AG04450 (cell line): ENCODE data around the gene MGAT4C. TPM values are rescaled to one million over a fixed set of nuclear protein-coding genes. Genes with fewer than 3 reads are reported as not detected.

Experiments used
- CTCF ChIA-PET: fragments of 300-600, 350-600 bp; formaldehyde crosslinking; extraction: SDS; loops from one replicate; lab custom pipeline; 2022; ENCODE audit warnings: antibody characterized with exemption, inconsistent platforms; lab: Charles Lee
- POLR2A ChIA-PET: fragments of 350-600 bp; formaldehyde crosslinking; extraction: SDS; loops from one replicate; lab custom pipeline; 2021; ENCODE audit warnings: antibody characterized with exemption, inconsistent platforms; lab: Yijun Ruan, JAX
- DNase-seq: peaks from one replicate; pipeline ENCODE4 v3.0.0-alpha.2; 2011; ENCODE audit warnings: low read depth, low spot score
- H3K27ac ChIP-seq: one replicate; pipeline ENCODE4 v1.5.1; 2012; ENCODE audit warnings: low read depth, low read length, control low read depth
- H3K27me3 ChIP-seq: one replicate; pipeline ENCODE4 v1.6.0; 2012; ENCODE audit warnings: low read length; ENCODE audit not compliant: control insufficient read depth, insufficient read depth
- H3K4me3 ChIP-seq: 2 replicates; pipeline ENCODE4 v1.5.1; 2011; ENCODE audit warnings: mild to moderate bottlenecking, low read depth, low read length, control low read depth
- H3K9me3 ChIP-seq: 2 replicates; pipeline ENCODE4 v1.5.1; 2012; ENCODE audit warnings: low read length; ENCODE audit not compliant: control insufficient read depth, insufficient read depth
- CTCF ChIP-seq: IDR thresholded peaks from 2 replicates; pipeline ENCODE4 v1.5.1; 2011; ENCODE audit warnings: low read depth, low read length, control low read depth, inconsistent platforms
- polyA plus RNA-seq: library from polyadenylated mRNA; depleted of rRNA; stranded (reverse); fragments of >200 nt; gene quantifications from 2 replicates; pipeline ENCODE4 v1.2.3, GENCODE V29; 2011

The MGAT4C gene
- polyA plus RNA-seq, 1 experiment = not detected

DNA sequence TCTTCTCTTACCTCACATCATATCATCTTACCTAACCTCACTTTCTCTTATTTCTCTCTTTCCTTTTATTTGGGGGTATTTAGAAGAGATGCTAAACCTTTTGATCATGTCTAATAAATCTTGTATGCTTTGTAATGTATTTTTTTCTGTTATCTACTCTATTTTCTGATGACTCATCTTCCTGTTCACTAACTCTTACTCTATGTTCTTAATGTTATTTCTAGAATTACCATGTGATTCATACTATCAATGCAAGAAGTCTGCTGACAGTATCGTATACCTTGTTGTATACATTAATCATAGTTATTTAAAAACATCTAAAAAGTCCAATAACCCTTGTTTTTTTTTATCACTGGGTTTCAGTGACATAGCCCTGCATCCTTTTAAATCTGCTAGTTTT is 62.3 kb downstream of the MGAT4C start:
- peak; percentile 8 for DNase-seq
- Histone ChIP-seq H3K27ac (no peak overlapping the region), H3K4me3 (no peak overlapping the region), H3K9me3 (no peaks in the 10 kb centered on the region), H3K27me3 (no peaks in the 10 kb centered on the region)
- CTCF ChIA-PET = no interaction called here
- no peak for TF ChIP-seq CTCF
- POLR2A ChIA-PET = no interaction called here

GRCh38 chr12:86188226-86188625 is 68.0 kb downstream of the MGAT4C start:
- CTCF ChIA-PET = no interaction called here
- H3K9me3 ChIP-seq = no peaks in the 10 kb centered on the region
- H3K27me3 ChIP-seq = no peaks in the 10 kb centered on the region
- no peak for DNase-seq
- POLR2A ChIA-PET = no interaction called here
- no peak overlapping the region for H3K4me3 ChIP-seq
- TF ChIP-seq CTCF = no peak
- H3K27ac ChIP-seq = no peak overlapping the region

DNA sequence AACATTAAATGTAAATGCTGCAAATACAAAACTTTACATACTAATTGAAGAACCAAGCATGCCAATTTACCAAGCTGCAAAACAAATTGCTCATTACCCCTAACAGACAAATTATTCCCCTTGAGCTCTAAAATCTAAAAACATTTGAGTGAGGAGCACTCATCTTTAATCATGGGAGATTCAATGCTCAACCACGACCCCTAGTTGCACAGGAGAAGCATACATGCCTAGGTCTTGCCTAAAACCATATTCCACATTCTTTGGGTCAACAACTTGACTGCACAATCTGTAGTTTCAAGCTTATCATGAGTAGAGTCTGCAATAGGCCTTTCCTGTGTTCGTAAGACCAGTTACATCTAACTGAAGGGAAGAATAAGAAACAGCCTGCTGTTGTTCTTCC is 69.7 kb downstream of the MGAT4C start:
- peak; percentile 20; the same call in 1 of the 2 replicates for TF ChIP-seq CTCF
- ChIA-PET POLR2A (no interaction called here), CTCF (interaction anchor here (1.1 kb wide), 1 partner anchor 13 kb away, joined by 4 read pairs; no protein-coding TSS in a partner anchor)
- Histone ChIP-seq H3K4me3 (no peak overlapping the region), H3K9me3 (no peaks in the 10 kb centered on the region), H3K27me3 (no peaks in the 10 kb centered on the region), H3K27ac (no peak overlapping the region)
- DNase-seq = no peak

GRCh38 chr12:86179855-86180254 is 76.3 kb downstream of the MGAT4C start:
- Histone ChIP-seq H3K4me3 (no peak overlapping the region), H3K27ac (no peak overlapping the region), H3K27me3 (no peaks in the 10 kb centered on the region), H3K9me3 (peaks cover 3% of the 10 kb centered on the region; the same call in 1 of the 2 replicates)
- DNase-seq = no peak
- CTCF ChIA-PET = no interaction called here
- POLR2A ChIA-PET = no interaction called here
- TF ChIP-seq CTCF = no peak

DNA sequence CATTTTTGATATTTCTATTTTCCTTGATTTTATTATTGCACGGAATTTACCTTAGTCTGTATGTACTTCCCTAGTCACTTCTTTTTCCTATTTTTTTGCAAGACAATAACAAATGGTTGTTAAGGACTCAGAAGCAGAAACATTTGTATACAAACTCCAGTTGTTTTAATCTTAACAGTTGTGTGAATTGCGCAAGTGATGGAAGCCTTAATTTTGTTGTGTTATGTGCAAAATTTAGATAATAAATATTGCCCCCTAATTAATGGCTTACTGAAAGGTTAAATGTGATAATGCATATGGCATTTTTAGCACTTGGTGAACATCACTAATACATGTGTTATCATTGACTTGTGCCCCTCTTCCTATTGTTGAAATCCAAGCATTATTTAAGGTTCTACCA is 82.0 kb downstream of the MGAT4C start:
- POLR2A ChIA-PET = no interaction called here
- TF ChIP-seq CTCF = no peak
- Histone ChIP-seq H3K4me3 (no peak overlapping the region), H3K9me3 (no peaks in the 10 kb centered on the region), H3K27me3 (no peaks in the 10 kb centered on the region), H3K27ac (no peak overlapping the region)
- no peak for DNase-seq
- CTCF ChIA-PET = no interaction called here
